Measurements from ENCODE around the gene LARP4B. TPM values are rescaled to one million over a fixed set of nuclear protein-coding genes. Genes with fewer than 3 reads are reported as not detected.

The LARP4B gene
- total RNA-seq, 1 experiment from 2014 or later, result 122 TPM

DNA sequence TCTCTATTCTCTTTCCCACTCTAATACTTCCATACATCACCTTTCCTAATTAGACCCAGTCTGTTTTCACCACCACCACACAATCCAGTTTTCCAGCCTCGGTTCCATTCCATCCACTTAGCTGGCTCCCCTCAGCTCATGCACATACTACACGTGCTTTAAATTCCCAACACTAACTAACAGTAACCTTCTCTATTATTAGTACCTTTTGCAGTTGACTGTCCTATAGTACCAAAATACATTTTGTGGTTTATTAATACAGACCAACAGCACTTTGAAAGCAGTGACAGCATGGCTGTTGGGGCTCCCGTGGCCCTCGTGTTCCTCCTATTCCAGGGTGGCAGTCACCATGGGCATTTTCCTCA lies 64.9 kb downstream of the LARP4B start:
- H3K9me3 ChIP-seq (ENCODE audit: control insufficient read depth in 1 of 2, insufficient read depth in 1 of 2, low read depth in 1 of 2, low read length in 2 of 2), result no peaks in the 10 kb centered on the region
- POLR2A ChIA-PET, result no interaction called here
- no TSS peak for BruUV-seq (replicated peaks)
- H3K4me1 ChIP-seq (ENCODE audit: control insufficient read depth in 1 of 2, insufficient read depth in 2 of 2, low read length in 2 of 2), result no peaks in the 10 kb centered on the region
- H4K20me1 ChIP-seq (ENCODE audit: insufficient read depth), result peaks cover 5% of the 10 kb centered on the region; the same call in 1 of the 2 replicates
- peaks cover 8 to 23% of the 10 kb centered on the region in 2 experiments; a peak in 3 of 4 replicates for H3K36me3 ChIP-seq (ENCODE audit: control insufficient read depth in 1 of 2, insufficient read depth in 2 of 2, low read length in 2 of 2)
- no peak overlapping the region for H3K4me3 ChIP-seq (replicated peaks in 1 of 2; ENCODE audit: low read depth in 1 of 2, low read length in 2 of 2)
- TF ChIP-seq, protein P1, sequence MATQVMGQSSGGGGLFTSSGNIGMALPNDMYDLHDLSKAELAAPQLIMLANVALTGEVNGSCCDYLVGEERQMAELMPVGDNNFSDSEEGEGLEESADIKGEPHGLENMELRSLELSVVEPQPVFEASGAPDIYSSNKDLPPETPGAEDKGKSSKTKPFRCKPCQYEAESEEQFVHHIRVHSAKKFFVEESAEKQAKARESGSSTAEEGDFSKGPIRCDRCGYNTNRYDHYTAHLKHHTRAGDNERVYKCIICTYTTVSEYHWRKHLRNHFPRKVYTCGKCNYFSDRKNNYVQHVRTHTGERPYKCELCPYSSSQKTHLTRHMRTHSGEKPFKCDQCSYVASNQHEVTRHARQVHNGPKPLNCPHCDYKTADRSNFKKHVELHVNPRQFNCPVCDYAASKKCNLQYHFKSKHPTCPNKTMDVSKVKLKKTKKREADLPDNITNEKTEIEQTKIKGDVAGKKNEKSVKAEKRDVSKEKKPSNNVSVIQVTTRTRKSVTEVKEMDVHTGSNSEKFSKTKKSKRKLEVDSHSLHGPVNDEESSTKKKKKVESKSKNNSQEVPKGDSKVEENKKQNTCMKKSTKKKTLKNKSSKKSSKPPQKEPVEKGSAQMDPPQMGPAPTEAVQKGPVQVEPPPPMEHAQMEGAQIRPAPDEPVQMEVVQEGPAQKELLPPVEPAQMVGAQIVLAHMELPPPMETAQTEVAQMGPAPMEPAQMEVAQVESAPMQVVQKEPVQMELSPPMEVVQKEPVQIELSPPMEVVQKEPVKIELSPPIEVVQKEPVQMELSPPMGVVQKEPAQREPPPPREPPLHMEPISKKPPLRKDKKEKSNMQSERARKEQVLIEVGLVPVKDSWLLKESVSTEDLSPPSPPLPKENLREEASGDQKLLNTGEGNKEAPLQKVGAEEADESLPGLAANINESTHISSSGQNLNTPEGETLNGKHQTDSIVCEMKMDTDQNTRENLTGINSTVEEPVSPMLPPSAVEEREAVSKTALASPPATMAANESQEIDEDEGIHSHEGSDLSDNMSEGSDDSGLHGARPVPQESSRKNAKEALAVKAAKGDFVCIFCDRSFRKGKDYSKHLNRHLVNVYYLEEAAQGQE (IDR thresholded peaks at IDR 0.05; ENCODE audit: low read depth), result no peak
- TF ChIP-seq POLR2AphosphoS5 (IDR thresholded peaks at IDR 0.05; ENCODE audit: low read depth, low read length), result no peak
- no peak for TF ChIP-seq SP1 (IDR thresholded peaks at IDR 0.05; ENCODE audit: low read depth)
- TF ChIP-seq CBX3 (IDR thresholded peaks at IDR 0.05; ENCODE audit: low read depth), result no peak
- TF ChIP-seq, protein P2, sequence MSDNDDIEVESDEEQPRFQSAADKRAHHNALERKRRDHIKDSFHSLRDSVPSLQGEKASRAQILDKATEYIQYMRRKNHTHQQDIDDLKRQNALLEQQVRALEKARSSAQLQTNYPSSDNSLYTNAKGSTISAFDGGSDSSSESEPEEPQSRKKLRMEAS (IDR thresholded peaks at IDR 0.05), result no peak
- no peak for TF ChIP-seq EGR1 (IDR thresholded peaks at IDR 0.05; ENCODE audit: low read depth)
- TF ChIP-seq FOSL1 (IDR thresholded peaks at IDR 0.05; ENCODE audit: low read depth), result no peak
- DNase-seq (ENCODE audit: low read depth, low spot score), result no peak
- no peak overlapping the region for H3K27ac ChIP-seq (ENCODE audit: low read depth, low read length)
- no peaks in the 10 kb centered on the region for H3K9me2 ChIP-seq (ENCODE audit: insufficient read depth)
- H3K79me2 ChIP-seq (ENCODE audit: insufficient read depth, low read length), result peaks cover 80% of the 10 kb centered on the region
- ATAC-seq, result no peak
- CTCF ChIA-PET, result no interaction called here
- no peak overlapping the region for H3K9ac ChIP-seq (ENCODE audit: low read length)
- H2AFZ ChIP-seq (ENCODE audit: low read depth, low read length, poor library complexity, severe bottlenecking), result no peak overlapping the region
- H3K27me3 ChIP-seq (ENCODE audit: insufficient read depth, low read length), result no peaks in the 10 kb centered on the region
- intact Hi-C loops (cut with micrococcal nuclease), result no loop called here
- RAD21 ChIA-PET (ENCODE audit: low non-redundant PET in 1 of 2, low total read pairs in 2 of 2, uncharacterized antibody in 2 of 2, unreplicated experiment in 2 of 2), result no interaction called here
- no peak overlapping the region for H3K4me2 ChIP-seq (ENCODE audit: low read length)

Measured in HCT116 (cell line).